AG09309 (cell line): ENCODE results near the gene KIAA0930.

Experiments used
- DNase-seq: peaks from one replicate; pipeline ENCODE4 v3.0.0-alpha.2; 2010; ENCODE audit warnings: low read depth
- H3K4me3 ChIP-seq: 2 replicates; pipeline ENCODE4 v1.5.1; 2011; ENCODE audit warnings: mild to moderate bottlenecking, low read depth, low read length, moderate library complexity; ENCODE audit not compliant: control insufficient read depth
- TF ChIP-seq, protein P1 (sequence below): IDR thresholded peaks from 2 replicates; pipeline ENCODE4 v1.5.1; 2011; ENCODE audit warnings: mild to moderate bottlenecking, low read depth, low read length, inconsistent platforms; ENCODE audit not compliant: insufficient read depth, control insufficient read depth; ENCODE audit errors: missing control alignments

The KIAA0930 gene

DNA sequence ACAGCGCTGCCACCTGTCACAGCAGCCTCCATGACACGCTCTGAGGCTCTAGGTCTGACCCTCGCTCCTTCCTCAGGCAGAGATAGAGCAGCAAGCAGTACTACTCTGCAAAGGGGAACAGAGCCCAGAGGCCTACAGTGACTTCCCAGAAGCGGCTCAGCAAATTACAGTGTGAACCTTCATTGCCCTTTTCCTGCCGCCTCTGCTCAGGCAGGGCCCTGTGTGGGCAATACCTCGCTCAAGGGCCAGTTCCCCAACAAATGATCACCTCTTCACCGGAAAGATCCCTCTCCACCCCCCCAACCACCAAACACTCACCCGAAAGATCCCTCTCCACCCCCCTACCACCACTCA, 12.3 kb downstream of the KIAA0930 start:
- DNase-seq = no peak
- H3K4me3 ChIP-seq = no peak overlapping the region
- TF ChIP-seq, protein P1, sequence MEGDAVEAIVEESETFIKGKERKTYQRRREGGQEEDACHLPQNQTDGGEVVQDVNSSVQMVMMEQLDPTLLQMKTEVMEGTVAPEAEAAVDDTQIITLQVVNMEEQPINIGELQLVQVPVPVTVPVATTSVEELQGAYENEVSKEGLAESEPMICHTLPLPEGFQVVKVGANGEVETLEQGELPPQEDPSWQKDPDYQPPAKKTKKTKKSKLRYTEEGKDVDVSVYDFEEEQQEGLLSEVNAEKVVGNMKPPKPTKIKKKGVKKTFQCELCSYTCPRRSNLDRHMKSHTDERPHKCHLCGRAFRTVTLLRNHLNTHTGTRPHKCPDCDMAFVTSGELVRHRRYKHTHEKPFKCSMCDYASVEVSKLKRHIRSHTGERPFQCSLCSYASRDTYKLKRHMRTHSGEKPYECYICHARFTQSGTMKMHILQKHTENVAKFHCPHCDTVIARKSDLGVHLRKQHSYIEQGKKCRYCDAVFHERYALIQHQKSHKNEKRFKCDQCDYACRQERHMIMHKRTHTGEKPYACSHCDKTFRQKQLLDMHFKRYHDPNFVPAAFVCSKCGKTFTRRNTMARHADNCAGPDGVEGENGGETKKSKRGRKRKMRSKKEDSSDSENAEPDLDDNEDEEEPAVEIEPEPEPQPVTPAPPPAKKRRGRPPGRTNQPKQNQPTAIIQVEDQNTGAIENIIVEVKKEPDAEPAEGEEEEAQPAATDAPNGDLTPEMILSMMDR = no peak

GRCh38 chr22:45227645-45228400, 12.9 kb downstream of the KIAA0930 start:
- TF ChIP-seq, protein P1 = no peak
- H3K4me3 ChIP-seq = no peak overlapping the region
- no peak for DNase-seq

GRCh38 chr22:45226503-45227186, 14.0 kb downstream of the KIAA0930 start:
- DNase-seq = no peak
- no peak overlapping the region for H3K4me3 ChIP-seq
- TF ChIP-seq, protein P1 = no peak

DNA sequence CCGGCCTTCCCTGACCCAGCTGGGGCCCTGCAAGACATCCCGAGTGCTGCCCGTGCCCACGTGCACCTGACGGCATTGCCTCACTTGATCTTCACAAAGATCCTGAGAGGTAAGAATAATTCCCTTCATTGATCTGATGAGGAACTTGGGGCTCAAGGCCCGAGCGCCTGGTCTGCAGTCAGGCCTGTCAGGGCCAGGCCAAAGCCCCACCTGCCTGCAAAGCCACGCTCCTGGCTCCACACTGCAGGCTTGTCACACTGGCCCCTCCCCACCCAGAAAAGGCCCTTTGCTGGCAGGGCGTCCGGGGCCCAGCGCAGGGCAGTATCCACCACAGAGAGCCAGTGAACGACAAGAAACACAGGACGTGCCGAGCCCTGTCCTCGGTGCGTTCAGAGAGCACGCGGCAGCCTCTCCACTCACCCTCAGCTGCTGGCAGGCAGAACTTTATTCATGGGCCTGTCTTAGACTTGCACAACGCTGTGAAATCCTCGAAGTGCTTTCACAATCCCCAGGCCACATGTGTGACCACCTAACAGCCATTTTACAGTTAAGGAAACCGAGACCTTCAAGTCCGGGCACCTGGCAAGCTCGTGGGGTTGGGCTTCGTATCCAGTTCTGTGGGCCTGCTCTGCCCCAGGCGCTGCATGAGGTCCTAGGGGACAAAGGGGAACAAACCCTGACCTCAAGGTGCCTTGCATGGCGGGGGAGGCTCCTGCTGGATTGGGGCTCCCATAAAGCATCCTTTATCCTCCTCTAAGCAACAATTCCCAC, 14.8 kb downstream of the KIAA0930 start:
- TF ChIP-seq, protein P1 = no peak
- DNase-seq = no peak

DNA sequence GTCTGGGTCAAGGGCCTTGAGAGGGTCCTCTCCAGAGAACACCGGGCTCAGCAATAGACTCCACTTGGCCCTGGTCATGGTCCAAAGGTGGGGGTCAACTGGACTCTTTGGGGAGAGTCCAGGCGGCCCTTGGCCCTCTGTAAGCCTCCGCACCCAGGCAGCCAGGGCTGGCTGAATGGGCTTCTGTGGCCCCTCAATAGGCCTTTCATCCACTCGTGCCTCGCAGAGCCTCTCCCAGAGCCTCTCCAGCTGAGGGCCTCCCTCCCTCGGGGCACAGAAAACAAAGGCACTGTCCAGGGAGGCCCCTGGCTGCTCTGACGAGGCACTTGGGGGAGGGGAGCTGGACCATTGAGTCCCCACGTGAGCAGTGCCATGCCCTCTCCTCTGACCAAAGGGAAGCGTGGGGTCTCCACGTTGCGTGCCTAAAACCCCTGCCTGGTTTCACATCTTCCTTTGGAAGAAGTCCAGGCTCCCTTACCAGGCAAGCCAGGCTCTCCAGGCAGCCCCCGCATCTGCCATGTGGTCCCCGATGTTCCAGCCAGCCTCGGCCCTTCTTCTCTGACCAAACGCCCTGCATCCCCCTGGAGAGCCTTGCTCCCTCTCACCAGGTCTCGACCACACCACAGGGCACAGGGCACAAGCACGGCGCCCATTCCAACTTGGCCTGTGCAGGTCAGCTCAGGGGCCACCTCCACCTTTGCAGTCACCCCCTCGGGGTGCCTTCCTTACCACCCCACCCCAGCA, 15.5 kb downstream of the KIAA0930 start:
- no peak for DNase-seq
- TF ChIP-seq, protein P1 = no peak
- H3K4me3 ChIP-seq = no peak overlapping the region

More for the DNA sequence above, 14.8 kb downstream of the KIAA0930 start:
- H3K4me3 ChIP-seq = no peak overlapping the region

DNA sequence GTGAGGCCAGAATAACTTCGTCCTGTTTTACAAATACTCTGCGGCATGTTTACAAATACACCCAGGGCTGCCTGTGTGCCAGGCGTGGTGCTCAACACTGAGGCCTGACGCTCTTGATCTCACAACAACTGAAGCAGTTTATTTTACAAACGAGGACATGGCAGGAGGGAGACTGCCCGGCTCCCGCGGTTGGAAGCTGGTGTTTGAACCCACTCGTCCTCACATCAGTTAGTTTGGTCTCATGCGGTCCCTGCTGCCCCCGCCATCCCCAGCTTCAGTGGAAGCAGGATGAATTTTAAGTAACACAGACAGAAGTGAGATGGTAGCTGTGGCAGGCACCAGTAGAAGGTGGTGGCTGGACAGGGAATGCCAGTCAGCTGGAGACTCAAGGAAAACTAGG, 16.4 kb downstream of the KIAA0930 start:
- no peak overlapping the region for H3K4me3 ChIP-seq
- TF ChIP-seq, protein P1 = no peak
- no peak for DNase-seq
